Measurements from ENCODE around the gene RBMS3.

- TF ChIP-seq CTCF (IDR thresholded peaks at IDR 0.05; ENCODE audit: insufficient read depth, low read depth, low read length): no peak
- TF ChIP-seq EZH2 (IDR thresholded peaks at IDR 0.05; ENCODE audit: insufficient read depth, low read length): no peak
Measured at GRCh38 chr3:29653680-29654079, 372.8 kb downstream of the RBMS3 start.
